Gastrocnemius medialis (tissue), 4 donors: ENCODE data around the gene KLHL40. TPM values are rescaled to one million over a fixed set of nuclear protein-coding genes. Genes with fewer than 3 reads are reported as not detected.
A peak's percentile ranks its signal among the peaks of the same experiment; 100 is the strongest.

Experiments used
- ATAC-seq, 2 donors: fragments of 150-250 bp; one replicate each; pipeline ENCODE4 v1.9.1; 2016
- DNase-seq, 2 donors: peaks; one replicate each; pipeline ENCODE4 v3.0.0-alpha.2; 2019
- H3K27ac ChIP-seq, 4 donors: fragments of 200-600 bp; sonication (generic); 1 replicate in 1 of 4; 2 replicates in 3 of 4; pipeline ENCODE4 v1.5.1; 2016 to 2018; ENCODE audit warnings: mild to moderate bottlenecking in 2 of 4, moderate library complexity in 1 of 4
- H3K27me3 ChIP-seq, 3 donors: fragments of 200-600 bp; sonication (generic) in 2 of 3; 1 replicate in 1 of 3; 2 replicates in 2 of 3; pipeline versions ENCODE4 v1.5.1 to v1.6.0; 2016 to 2019; ENCODE audit warnings: mild to moderate bottlenecking in 1 of 3, moderate library complexity in 1 of 3
- H3K36me3 ChIP-seq, 2 donors: fragments of 200-600 bp; sonication (generic) in 1 of 2; one replicate each; pipeline ENCODE4 v1.5.1; 2017 to 2018
- H3K4me1 ChIP-seq, 2 donors: fragments of 200-600 bp; sonication (generic) in 1 of 2; one replicate each; pipeline ENCODE4 v1.5.1; 2016 to 2017; ENCODE audit warnings: mild to moderate bottlenecking in 2 of 2
- H3K4me3 ChIP-seq, 4 donors: fragments of 200-600 bp; sonication (generic) in 3 of 4; 1 replicate in 1 of 4; 2 replicates in 3 of 4; pipeline ENCODE4 v1.5.1; 2016 to 2019; ENCODE audit warnings: mild to moderate bottlenecking in 2 of 4
- H3K9me3 ChIP-seq, 3 donors: fragments of 200-600 bp; sonication (generic) in 2 of 3; 1 replicate in 1 of 3; 2 replicates in 2 of 3; pipeline ENCODE4 v1.5.1; 2016 to 2019
- POLR2A ChIP-seq, 2 donors: fragments of 450-650 bp; IDR thresholded peaks; one replicate each; pipeline ENCODE4 v1.6.1; 2017; ENCODE audit warnings: antibody characterized with exemption in 2 of 2, mild to moderate bottlenecking in 2 of 2, moderate library complexity in 2 of 2
- in situ Hi-C, 4 donors: fragments of 200-750 bp; cut with MboI; loops; one replicate each; pipeline versions ENCODE4 v1.15.0 to v1.8.0; 2017; ENCODE audit warnings: low sequenced_read_pairs in 4 of 4
- intact Hi-C: fragments of 100-400 bp; cut with DNase I; formaldehyde crosslinking; loops from one replicate; pipeline ENCODE4 v1.15.1; 2023; ENCODE audit warnings: low total_unique reads
- total RNA-seq, 4 donors: library from RNA; depleted of rRNA; stranded (reverse); fragments of >200 nt; gene quantifications; one replicate each; pipeline versions ENCODE4 v1.1.0 to v1.2.3, GENCODE V29; 2016
- TF ChIP-seq, protein P1 (sequence below), 5 experiments: fragments of 450-650 bp in 3 of 5; fragments of 200-600 bp in 2 of 5; sonication (generic) in 2 of 5; IDR thresholded peaks in 4 of 5; conservative IDR thresholded peaks in 1 of 5; 1 replicate in 4 of 5; 2 replicates in 1 of 5; pipeline ENCODE4 v1.5.1; 2016 to 2019; ENCODE audit warnings: antibody characterized with exemption in 5 of 5, mild to moderate bottlenecking in 3 of 5, moderate library complexity in 3 of 5

Gene KLHL40
- total RNA-seq, 4 donors from 2014 or later, result 197 to 682 (median 397) TPM

DNA sequence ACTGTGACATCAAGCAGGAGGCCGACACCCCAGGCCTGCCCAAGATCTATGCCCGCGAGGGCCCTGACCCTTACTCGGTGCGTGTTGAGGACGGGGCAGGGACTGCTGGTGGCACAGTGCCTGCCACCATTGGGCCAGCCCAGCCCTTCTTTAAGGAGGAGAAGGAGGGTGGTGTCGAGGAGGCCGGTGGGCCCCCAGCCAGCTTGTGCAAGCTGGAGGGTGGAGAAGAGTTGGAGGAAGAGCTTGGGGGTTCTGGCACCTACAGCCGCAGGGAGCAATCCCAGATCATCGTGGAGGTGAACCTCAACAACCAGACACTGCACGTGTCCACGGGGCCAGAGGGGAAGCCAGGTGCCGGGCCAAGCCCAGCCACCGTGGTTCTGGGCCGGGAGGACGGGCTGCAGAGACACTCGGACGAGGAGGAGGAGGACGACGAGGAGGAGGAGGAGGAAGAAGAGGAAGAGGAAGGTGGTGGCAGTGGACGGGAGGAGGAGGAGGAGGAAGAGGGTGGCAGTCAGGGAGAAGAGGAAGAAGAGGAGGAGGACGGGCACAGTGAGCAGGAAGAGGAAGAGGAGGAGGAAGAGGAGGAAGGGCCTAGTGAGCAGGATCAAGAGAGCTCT is 26.5 kb upstream of the KLHL40 start:
- intact Hi-C loops, result no loop called here
- Histone ChIP-seq H3K27ac (peak overlapping the region; percentile 87 to 100 (median 98)), H3K4me1 (peaks cover 46 to 49% of the 10 kb centered on the region in 2 donors), H3K36me3 (peaks cover 0 to 8% of the 10 kb centered on the region in 2 donors), H3K4me3 (no peak overlapping the region), H3K9me3 (no peaks in the 10 kb centered on the region), H3K27me3 (no peaks in the 10 kb centered on the region)
- ATAC-seq, result no peak
- TF ChIP-seq, protein P1, sequence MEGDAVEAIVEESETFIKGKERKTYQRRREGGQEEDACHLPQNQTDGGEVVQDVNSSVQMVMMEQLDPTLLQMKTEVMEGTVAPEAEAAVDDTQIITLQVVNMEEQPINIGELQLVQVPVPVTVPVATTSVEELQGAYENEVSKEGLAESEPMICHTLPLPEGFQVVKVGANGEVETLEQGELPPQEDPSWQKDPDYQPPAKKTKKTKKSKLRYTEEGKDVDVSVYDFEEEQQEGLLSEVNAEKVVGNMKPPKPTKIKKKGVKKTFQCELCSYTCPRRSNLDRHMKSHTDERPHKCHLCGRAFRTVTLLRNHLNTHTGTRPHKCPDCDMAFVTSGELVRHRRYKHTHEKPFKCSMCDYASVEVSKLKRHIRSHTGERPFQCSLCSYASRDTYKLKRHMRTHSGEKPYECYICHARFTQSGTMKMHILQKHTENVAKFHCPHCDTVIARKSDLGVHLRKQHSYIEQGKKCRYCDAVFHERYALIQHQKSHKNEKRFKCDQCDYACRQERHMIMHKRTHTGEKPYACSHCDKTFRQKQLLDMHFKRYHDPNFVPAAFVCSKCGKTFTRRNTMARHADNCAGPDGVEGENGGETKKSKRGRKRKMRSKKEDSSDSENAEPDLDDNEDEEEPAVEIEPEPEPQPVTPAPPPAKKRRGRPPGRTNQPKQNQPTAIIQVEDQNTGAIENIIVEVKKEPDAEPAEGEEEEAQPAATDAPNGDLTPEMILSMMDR (IDR thresholded peaks at IDR 0.05 in 4 of 5, conservative IDR thresholded peaks at IDR 0.05 in 1 of 5), result no peak
- TF ChIP-seq POLR2A (IDR thresholded peaks at IDR 0.05), result no peak
- in situ Hi-C loops, result loop anchor here in 2 of 4 donors (10.0 kb wide), 1 partner anchor 86 kb away; no protein-coding TSS in a partner anchor
- DNase-seq, result no peak

DNA sequence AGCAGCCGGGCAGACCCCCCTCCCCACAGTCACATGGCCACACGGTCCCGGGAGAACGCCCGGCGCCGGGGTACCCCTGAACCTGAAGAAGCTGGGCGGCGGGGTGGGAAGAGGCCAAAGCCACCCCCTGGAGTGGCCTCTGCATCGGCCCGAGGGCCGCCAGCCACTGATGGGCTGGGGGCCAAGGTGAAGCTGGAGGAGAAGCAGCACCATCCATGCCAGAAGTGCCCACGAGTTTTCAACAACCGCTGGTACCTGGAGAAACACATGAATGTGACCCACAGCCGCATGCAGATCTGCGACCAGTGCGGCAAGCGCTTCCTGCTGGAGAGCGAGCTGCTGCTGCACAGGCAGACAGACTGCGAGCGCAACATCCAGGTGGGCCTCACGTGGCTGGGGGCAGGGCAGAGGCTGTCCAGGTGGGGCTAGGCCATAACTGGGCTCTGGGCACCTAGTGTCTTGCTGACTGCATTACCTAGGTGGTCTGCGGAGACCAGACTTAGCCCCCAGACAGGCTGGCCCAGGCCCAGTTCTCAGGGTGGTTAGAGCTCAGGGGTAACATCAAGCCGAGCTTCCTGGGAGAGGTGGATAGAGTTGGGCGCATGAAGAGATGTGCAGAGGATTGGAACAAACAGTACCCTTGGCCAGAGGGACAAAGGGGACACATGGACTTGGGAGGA is 25.7 kb upstream of the KLHL40 start:
- no peak overlapping the region for H3K4me3 ChIP-seq
- no peak for ATAC-seq
- no peaks in the 10 kb centered on the region for H3K9me3 ChIP-seq
- TF ChIP-seq POLR2A (IDR thresholded peaks at IDR 0.05), result no peak
- TF ChIP-seq, protein P1 (IDR thresholded peaks at IDR 0.05 in 4 of 5, conservative IDR thresholded peaks at IDR 0.05 in 1 of 5), result no peak
- intact Hi-C loops, result no loop called here
- H3K27me3 ChIP-seq, result no peaks in the 10 kb centered on the region
- H3K27ac ChIP-seq, result peak overlapping the region; percentile 87 to 100 (median 98)
- peaks cover 46 to 49% of the 10 kb centered on the region in 2 donors for H3K4me1 ChIP-seq
- in situ Hi-C loops, result loop anchor here in 2 of 4 donors (10.0 kb wide), 1 partner anchor 85 kb away; no protein-coding TSS in a partner anchor
- peaks cover 0 to 8% of the 10 kb centered on the region in 2 donors for H3K36me3 ChIP-seq
- no peak for DNase-seq

DNA sequence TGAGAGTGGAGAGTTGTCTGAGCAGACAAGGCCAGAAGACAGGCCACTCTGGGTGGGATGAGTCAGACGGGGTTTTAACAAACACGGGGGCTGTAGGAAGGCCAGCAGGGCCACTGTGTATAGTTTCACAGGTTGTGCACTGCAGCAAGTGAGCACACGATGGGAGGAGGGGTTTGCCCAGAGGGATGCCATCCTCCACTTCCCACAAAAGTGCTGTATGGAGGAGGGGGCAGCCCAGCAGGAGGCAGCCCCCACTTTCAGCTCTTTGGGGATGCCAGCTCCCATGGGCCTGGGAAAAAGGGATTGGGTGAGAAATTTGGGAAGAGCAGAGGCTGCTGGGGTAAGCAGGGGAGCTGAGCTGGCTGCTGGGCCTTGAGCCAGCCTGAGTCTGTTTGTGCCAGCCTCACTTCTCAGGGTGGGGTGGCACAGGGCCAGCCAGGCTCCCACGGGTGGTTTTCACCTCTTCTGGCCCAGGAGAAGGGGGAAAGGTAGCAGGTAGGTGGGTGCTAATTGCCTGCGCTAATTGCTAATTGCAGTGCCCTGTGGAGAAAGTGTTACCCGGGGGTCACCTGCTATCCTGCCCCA is 25.1 kb upstream of the KLHL40 start:
- in situ Hi-C loops, result no loop called here
- Histone ChIP-seq H3K36me3 (peaks cover 0 to 8% of the 10 kb centered on the region in 2 donors), H3K27ac (peak overlapping the region; percentile 87 to 100 (median 98)), H3K4me3 (no peak overlapping the region), H3K27me3 (no peaks in the 10 kb centered on the region), H3K9me3 (no peaks in the 10 kb centered on the region), H3K4me1 (peaks cover 42 to 46% of the 10 kb centered on the region in 2 donors)
- intact Hi-C loops, result no loop called here
- DNase-seq (no peak), ATAC-seq (no peak)
- TF ChIP-seq POLR2A (IDR thresholded peaks at IDR 0.05), result no peak
- TF ChIP-seq, protein P1 (IDR thresholded peaks at IDR 0.05 in 4 of 5, conservative IDR thresholded peaks at IDR 0.05 in 1 of 5), result no peak

DNA sequence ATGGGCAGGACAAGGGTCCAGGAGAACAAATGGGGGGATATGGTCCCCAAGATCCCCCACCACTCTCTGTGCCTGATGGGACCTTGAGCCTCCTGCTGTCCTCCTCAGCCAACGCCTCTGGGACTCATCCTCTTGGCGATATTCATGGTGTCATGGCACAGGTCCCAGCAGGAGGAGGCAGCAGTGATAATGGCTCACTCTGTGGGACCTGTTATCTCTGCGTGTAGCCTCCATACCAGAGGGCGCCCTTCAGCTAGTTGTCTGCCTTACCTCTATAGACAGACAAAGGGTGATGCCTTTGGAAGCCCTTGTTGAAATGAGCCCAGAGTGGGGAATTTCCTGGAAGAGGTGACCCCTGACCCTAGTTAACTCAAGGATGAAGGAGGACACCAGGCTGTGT is 24.4 kb upstream of the KLHL40 start:
- in situ Hi-C loops (no loop called here), intact Hi-C loops (no loop called here)
- DNase-seq (no peak), ATAC-seq (no peak)
- peaks cover 35 to 44% of the 10 kb centered on the region in 2 donors for H3K4me1 ChIP-seq
- H3K9me3 ChIP-seq, result no peaks in the 10 kb centered on the region
- H3K4me3 ChIP-seq, result no peak overlapping the region
- no peak for TF ChIP-seq POLR2A (IDR thresholded peaks at IDR 0.05)
- TF ChIP-seq, protein P1 (IDR thresholded peaks at IDR 0.05 in 4 of 5, conservative IDR thresholded peaks at IDR 0.05 in 1 of 5), result no peak
- peak overlapping the region; percentile 87 to 100 (median 98) for H3K27ac ChIP-seq
- peaks cover 0 to 8% of the 10 kb centered on the region in 2 donors for H3K36me3 ChIP-seq
- H3K27me3 ChIP-seq, result no peaks in the 10 kb centered on the region
